AG10803 (cell line): ENCODE data around the gene RFLNA.

ENCODE experiments used
- DNase-seq: peaks from one replicate; pipeline ENCODE4 v3.0.0; 2010; ENCODE audit warnings: low read depth
- H3K4me3 ChIP-seq: 2 replicates; pipeline ENCODE4 v1.5.1; 2011; ENCODE audit warnings: mild to moderate bottlenecking, low read length, control low read depth
- CTCF ChIP-seq: conservative IDR thresholded peaks from 2 replicates; pipeline ENCODE4 v1.5.1; 2011; ENCODE audit warnings: mild to moderate bottlenecking, low read length, control low read depth, inconsistent platforms

Gene RFLNA

GRCh38 chr12:124344022-124344421, 49.1 kb downstream of the RFLNA start:
- H3K4me3 ChIP-seq = no peak overlapping the region
- no peak for DNase-seq
- TF ChIP-seq CTCF = no peak

GRCh38 chr12:124344526-124344925, 49.6 kb downstream of the RFLNA start:
- no peak for DNase-seq
- no peak overlapping the region for H3K4me3 ChIP-seq
- no peak for TF ChIP-seq CTCF

GRCh38 chr12:124345795-124346194, 50.9 kb downstream of the RFLNA start:
- DNase-seq = no peak
- TF ChIP-seq CTCF = no peak
- H3K4me3 ChIP-seq = no peak overlapping the region

- no peak overlapping the region for H3K4me3 ChIP-seq
- DNase-seq = no peak
- TF ChIP-seq CTCF = no peak
Observed at GRCh38 chr12:124346425-124347168, 51.7 kb downstream of the RFLNA start.

GRCh38 chr12:124347335-124347734, 52.4 kb downstream of the RFLNA start:
- DNase-seq = no peak
- no peak overlapping the region for H3K4me3 ChIP-seq
- TF ChIP-seq CTCF = no peak

GRCh38 chr12:124347805-124348658, 53.1 kb downstream of the RFLNA start:
- H3K4me3 ChIP-seq = no peak overlapping the region
- no peak for DNase-seq
- TF ChIP-seq CTCF = peak; percentile 57
